Measurements from ENCODE around the gene SDR39U1.
"Not testable (repeated sequence)": the region's sequence is repeated elsewhere in the genome, so short reads cannot be mapped to it uniquely, and the experiment has no call there.

The SDR39U1 gene

GRCh38 chr14:24442240-24443052, at the start of gene SDR39U1:
Gene SDR39U1, minus strand, starts transcription at chr14:24442776. Its CDS starts 7 bp downstream, at chr14:24442769.
- DNase-seq (ENCODE audit: low spot score), result peak; percentile 99

- not testable (repeated sequence) for DNase-seq (ENCODE audit: low spot score)
These were observed 49.2 kb upstream of the SDR39U1 start for GRCh38 chr14:24491586-24492408.

GRCh38 chr14:24483604-24484252, 41.2 kb upstream of the SDR39U1 start:
- DNase-seq (ENCODE audit: low spot score), result no peak

GRCh38 chr14:24482699-24483303, 40.2 kb upstream of the SDR39U1 start:
- not testable (repeated sequence) for DNase-seq (ENCODE audit: low spot score)

- DNase-seq (ENCODE audit: low spot score), result no peak
These were observed 39.2 kb upstream of the SDR39U1 start for GRCh38 chr14:24481622-24482324.

GRCh38 chr14:24479999-24480398, 37.4 kb upstream of the SDR39U1 start:
- DNase-seq (ENCODE audit: low spot score), result not testable (repeated sequence)

GRCh38 chr14:24475261-24475660, 32.7 kb upstream of the SDR39U1 start:
- DNase-seq (ENCODE audit: low spot score), result no peak

GRCh38 chr14:24473211-24473610, 30.6 kb upstream of the SDR39U1 start:
- no peak for DNase-seq (ENCODE audit: low spot score)

- not testable (repeated sequence) for DNase-seq (ENCODE audit: low spot score)
These were observed 27.9 kb upstream of the SDR39U1 start for GRCh38 chr14:24470450-24470849.

GRCh38 chr14:24465805-24466204, 23.2 kb upstream of the SDR39U1 start:
- no peak for DNase-seq (ENCODE audit: low spot score)

GRCh38 chr14:24465368-24465767, 22.8 kb upstream of the SDR39U1 start:
- no peak for DNase-seq (ENCODE audit: low spot score)

GRCh38 chr14:24463884-24464785, 21.6 kb upstream of the SDR39U1 start:
- DNase-seq (ENCODE audit: low spot score), result no peak

- no peak for DNase-seq (ENCODE audit: low spot score)
These were observed 20.7 kb upstream of the SDR39U1 start for GRCh38 chr14:24463017-24463883.

- DNase-seq (ENCODE audit: low spot score), result no peak
These were observed 18.8 kb upstream of the SDR39U1 start for GRCh38 chr14:24461336-24461735.

- no peak for DNase-seq (ENCODE audit: low spot score)
These were observed 16.8 kb upstream of the SDR39U1 start for GRCh38 chr14:24459331-24459730.

GRCh38 chr14:24458736-24459135, 16.2 kb upstream of the SDR39U1 start:
- no peak for DNase-seq (ENCODE audit: low spot score)

GRCh38 chr14:24456980-24457379, 14.4 kb upstream of the SDR39U1 start:
- DNase-seq (ENCODE audit: low spot score), result no peak

- DNase-seq (ENCODE audit: low spot score), result not testable (repeated sequence)
These were observed 8.3 kb upstream of the SDR39U1 start for GRCh38 chr14:24450828-24451227.

GRCh38 chr14:24443053-24443665, 583 bp upstream of the SDR39U1 start:
- DNase-seq (ENCODE audit: low spot score), result no peak
